ENCODE results near the gene DPH2. TPM values are rescaled to one million over a fixed set of nuclear protein-coding genes. Genes with fewer than 3 reads are reported as not detected.

The DPH2 gene
- total and polyA plus RNA-seq, 7 donors, result 10.7 to 37.2 (median 12.1) TPM

DNA sequence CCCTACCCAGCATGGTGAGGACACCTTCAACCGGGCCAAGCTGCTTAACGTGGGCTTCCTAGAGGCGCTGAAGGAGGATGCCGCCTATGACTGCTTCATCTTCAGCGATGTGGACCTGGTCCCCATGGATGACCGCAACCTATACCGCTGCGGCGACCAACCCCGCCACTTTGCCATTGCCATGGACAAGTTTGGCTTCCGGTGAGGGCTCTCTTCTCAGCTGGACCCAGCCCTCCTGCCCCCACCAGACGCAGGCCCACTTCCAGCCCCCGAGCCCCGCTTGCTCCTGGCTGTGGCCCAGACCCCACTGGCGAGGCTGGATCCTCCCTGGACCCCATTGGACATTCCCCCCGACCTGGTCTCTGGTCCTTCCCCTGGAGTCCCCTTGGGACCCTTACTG lies 15.0 kb downstream of the DPH2 start:
- Histone ChIP-seq H3K27me3 (no peaks in the 10 kb centered on the region), H3K27ac (no peak overlapping the region), H3K4me3 (no peak overlapping the region), H3K36me3 (peaks cover 0 to 14% (median 3%) of the 10 kb centered on the region in 4 donors), H3K9me3 (no peaks in the 10 kb centered on the region), H3K4me1 (peaks cover 0 to 17% (median 13%) of the 10 kb centered on the region in 4 donors)
- no peak for TF ChIP-seq EP300 (IDR thresholded peaks at IDR 0.05)
- no peak for TF ChIP-seq POLR2A (IDR thresholded peaks at IDR 0.05)
- no peak for TF ChIP-seq POLR2AphosphoS5 (IDR thresholded peaks at IDR 0.05)
- TF ChIP-seq, protein P1, sequence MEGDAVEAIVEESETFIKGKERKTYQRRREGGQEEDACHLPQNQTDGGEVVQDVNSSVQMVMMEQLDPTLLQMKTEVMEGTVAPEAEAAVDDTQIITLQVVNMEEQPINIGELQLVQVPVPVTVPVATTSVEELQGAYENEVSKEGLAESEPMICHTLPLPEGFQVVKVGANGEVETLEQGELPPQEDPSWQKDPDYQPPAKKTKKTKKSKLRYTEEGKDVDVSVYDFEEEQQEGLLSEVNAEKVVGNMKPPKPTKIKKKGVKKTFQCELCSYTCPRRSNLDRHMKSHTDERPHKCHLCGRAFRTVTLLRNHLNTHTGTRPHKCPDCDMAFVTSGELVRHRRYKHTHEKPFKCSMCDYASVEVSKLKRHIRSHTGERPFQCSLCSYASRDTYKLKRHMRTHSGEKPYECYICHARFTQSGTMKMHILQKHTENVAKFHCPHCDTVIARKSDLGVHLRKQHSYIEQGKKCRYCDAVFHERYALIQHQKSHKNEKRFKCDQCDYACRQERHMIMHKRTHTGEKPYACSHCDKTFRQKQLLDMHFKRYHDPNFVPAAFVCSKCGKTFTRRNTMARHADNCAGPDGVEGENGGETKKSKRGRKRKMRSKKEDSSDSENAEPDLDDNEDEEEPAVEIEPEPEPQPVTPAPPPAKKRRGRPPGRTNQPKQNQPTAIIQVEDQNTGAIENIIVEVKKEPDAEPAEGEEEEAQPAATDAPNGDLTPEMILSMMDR (IDR thresholded peaks at IDR 0.05), result no peak
- DNase-seq, result no peak
- WGBS, 2 donors, result 94 to 98% methylated on average over 16 of the region's 16 CpGs
- intact Hi-C loops (cut with DNase I), result no loop called here

DNA sequence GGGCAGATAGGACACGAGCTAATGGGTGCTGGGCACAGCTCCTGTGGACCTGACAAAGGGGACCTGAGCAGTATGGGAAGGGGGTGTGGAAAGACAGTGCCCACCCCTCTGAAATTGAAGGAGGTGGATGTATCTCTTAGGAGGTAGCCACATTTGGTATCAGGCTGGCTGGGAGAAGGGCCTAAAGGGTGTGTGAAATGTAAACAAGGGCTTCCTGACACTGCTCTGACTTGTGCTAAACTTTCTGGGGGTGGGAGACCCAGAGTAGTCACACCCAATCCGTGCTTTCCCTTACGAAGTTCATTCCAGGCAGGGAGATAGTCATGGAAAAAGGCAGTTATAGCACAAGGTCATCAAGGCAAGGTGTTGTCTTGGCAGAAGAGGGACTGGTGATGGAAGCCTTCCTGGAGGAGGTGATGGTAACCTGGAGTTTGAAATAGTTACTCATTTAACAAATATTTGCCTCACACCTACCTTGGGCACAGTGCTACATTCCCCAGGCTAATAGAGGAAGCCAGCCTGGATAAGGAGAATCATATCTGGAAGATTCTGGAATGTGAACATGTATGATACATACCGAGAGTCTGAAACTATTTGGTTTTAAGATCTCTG lies 16.3 kb downstream of the DPH2 start:
- TF ChIP-seq POLR2AphosphoS5 (IDR thresholded peaks at IDR 0.05), result no peak
- 40 to 75% methylated on average over 4 of the region's 4 CpGs for WGBS, 2 donors
- Histone ChIP-seq H3K4me3 (no peak overlapping the region), H3K4me1 (peaks cover 0 to 12% (median 8%) of the 10 kb centered on the region in 4 donors), H3K27ac (no peak overlapping the region), H3K27me3 (no peaks in the 10 kb centered on the region), H3K9me3 (no peaks in the 10 kb centered on the region), H3K36me3 (peaks cover 0 to 14% (median 3%) of the 10 kb centered on the region in 4 donors)
- DNase-seq, result no peak
- intact Hi-C loops (cut with DNase I), result no loop called here

DNA sequence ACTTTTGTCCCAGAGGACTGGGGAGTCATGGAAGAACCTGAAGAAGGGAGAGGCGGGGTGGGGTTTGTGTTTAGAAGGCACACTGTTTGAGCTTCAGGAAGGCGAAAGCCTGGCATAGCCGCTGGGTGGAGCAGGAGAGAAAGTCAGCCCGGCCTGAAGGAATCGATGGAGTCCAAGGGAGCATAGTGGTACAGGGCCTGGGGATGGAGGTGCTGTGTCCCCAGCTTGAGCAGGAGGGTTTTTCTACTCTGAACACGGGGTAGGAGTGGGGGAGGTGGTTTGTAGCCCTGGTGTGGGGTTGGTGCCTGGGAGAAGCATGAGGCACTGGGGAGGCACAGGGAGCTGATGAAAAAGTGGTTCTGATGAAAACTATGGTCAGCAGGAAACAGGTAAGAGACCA lies 16.9 kb downstream of the DPH2 start:
- peaks cover 0 to 11% (median 8%) of the 10 kb centered on the region in 4 donors for H3K4me1 ChIP-seq
- peaks cover 0 to 14% (median 3%) of the 10 kb centered on the region in 4 donors for H3K36me3 ChIP-seq
- no peaks in the 10 kb centered on the region for H3K27me3 ChIP-seq
- WGBS, 2 donors, result 12 to 65% methylated on average over 6 of the region's 6 CpGs
- intact Hi-C loops (cut with DNase I), result no loop called here
- H3K4me3 ChIP-seq, result no peak overlapping the region
- TF ChIP-seq EP300 (IDR thresholded peaks at IDR 0.05) (no peak), POLR2A (IDR thresholded peaks at IDR 0.05) (no peak), POLR2AphosphoS5 (IDR thresholded peaks at IDR 0.05) (no peak)
- TF ChIP-seq, protein P1 (IDR thresholded peaks at IDR 0.05), result no peak
- no peaks in the 10 kb centered on the region for H3K9me3 ChIP-seq
- H3K27ac ChIP-seq, result no peak overlapping the region
- DNase-seq, result no peak

DNA sequence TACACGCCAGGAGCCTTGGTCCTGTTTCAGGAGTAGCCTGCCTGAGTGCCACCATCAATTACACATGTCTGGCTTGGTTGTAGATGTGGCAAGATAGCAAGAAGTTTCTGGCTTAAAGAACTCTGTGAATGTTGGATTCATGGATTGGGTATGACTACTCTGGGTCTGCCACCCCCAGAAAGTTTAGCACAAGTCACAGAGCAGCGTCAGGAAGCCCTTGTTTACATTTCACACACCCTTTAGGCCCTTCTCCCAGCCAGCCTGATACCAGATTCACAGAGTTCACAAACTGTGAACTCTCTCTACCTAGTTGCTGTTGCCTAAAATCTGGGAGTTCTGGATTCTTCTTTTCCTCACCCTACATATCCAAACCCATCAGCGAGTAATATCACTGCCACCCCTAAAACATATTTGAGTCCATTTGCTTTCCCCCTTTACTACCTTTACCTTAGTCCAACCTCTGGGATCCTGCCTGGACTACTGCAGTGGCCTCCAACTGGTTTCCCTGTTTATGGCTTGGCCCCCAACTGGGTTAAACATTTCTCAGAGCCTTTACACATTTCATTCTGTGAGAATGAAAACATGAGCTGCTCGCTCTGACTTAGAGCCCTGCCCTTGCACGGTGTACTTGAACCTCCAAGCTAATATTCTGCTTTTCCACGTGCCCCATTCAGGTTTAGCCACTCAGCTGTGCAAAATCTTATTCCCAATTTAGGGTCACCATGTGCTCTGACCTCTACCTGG lies 17.5 kb downstream of the DPH2 start:
- 27 to 66% methylated on average over 6 of the region's 6 CpGs for WGBS, 2 donors
- Histone ChIP-seq H3K4me1 (peaks cover 0 to 17% (median 13%) of the 10 kb centered on the region in 4 donors), H3K27me3 (no peaks in the 10 kb centered on the region), H3K4me3 (no peak overlapping the region), H3K9me3 (no peaks in the 10 kb centered on the region), H3K36me3 (peaks cover 0 to 14% (median 3%) of the 10 kb centered on the region in 4 donors), H3K27ac (no peak overlapping the region)
- intact Hi-C loops (cut with DNase I), result no loop called here
- TF ChIP-seq POLR2AphosphoS5 (IDR thresholded peaks at IDR 0.05), result no peak
- TF ChIP-seq EP300 (IDR thresholded peaks at IDR 0.05), result no peak
- TF ChIP-seq, protein P1 (IDR thresholded peaks at IDR 0.05), result no peak
- TF ChIP-seq POLR2A (IDR thresholded peaks at IDR 0.05), result no peak
- DNase-seq, result no peak

Data from sigmoid colon (tissue), 7 donors.